WTC11 (cell line): ENCODE data around the gene BORCS6. TPM values are rescaled to one million over a fixed set of nuclear protein-coding genes. Genes with fewer than 3 reads are reported as not detected.

Experiments
- ATAC-seq: fragments of 200-7000 bp; cut with Tn5 transposase; 2 replicates; pipeline ENCODE4 v1.10.0; 2021; ENCODE audit warnings: mild to moderate bottlenecking, moderate library complexity
- CTCF ChIA-PET: fragments of 300-600 bp; sonication (Branson Sonifier 250); formaldehyde crosslinking; loops from one replicate; lab custom pipeline; 2021; ENCODE audit warnings: antibody characterized with exemption; lab: Charles Lee
- POLR2A ChIA-PET: fragments of 350-600 bp; sonication (Branson Sonifier 250); formaldehyde crosslinking; loops from one replicate; lab custom pipeline; 2021; ENCODE audit warnings: antibody characterized with exemption; lab: Charles Lee
- DNase-seq: peaks from one replicate; pipeline ENCODE4 v3.0.0; 2021; ENCODE audit warnings: low spot score
- H3K27ac Mint-ChIP-seq: 2 replicates; pipeline ENCODE4 v1.8.0; 2021; ENCODE audit warnings: mixed read lengths
- H3K27me3 Mint-ChIP-seq: 2 replicates; pipeline ENCODE4 v1.8.0; 2021; ENCODE audit warnings: low read depth, mild to moderate bottlenecking, moderate library complexity, mixed read lengths
- H3K36me3 Mint-ChIP-seq: 2 replicates; pipeline ENCODE4 v1.8.0; 2021; ENCODE audit warnings: mixed read lengths
- H3K4me1 Mint-ChIP-seq: 2 replicates; pipeline ENCODE4 v1.8.0; 2022; ENCODE audit warnings: mixed read lengths
- H3K4me3 Mint-ChIP-seq: 2 replicates; pipeline ENCODE4 v1.8.0; 2021; ENCODE audit warnings: mild to moderate bottlenecking, moderate library complexity, mixed read lengths
- H3K9me3 Mint-ChIP-seq: 2 replicates; pipeline ENCODE4 v1.8.0; 2021; ENCODE audit warnings: mixed read lengths
- CREB1 ChIP-seq: sonication (generic); formaldehyde crosslinking; IDR thresholded peaks from 2 replicates; pipeline ENCODE4 v1.8.0; 2023; ENCODE audit warnings: mild to moderate bottlenecking, missing genetic modification reagents
- ESRRA ChIP-seq: sonication (generic); formaldehyde crosslinking; IDR thresholded peaks from 2 replicates; pipeline ENCODE4 v1.8.1; 2022; ENCODE audit warnings: mild to moderate bottlenecking, missing genetic modification reagents, borderline replicate concordance
- FOXJ3 ChIP-seq: sonication (generic); formaldehyde crosslinking; IDR thresholded peaks from 2 replicates; pipeline ENCODE4 v1.9.0; 2021; ENCODE audit warnings: missing genetic modification reagents, mild to moderate bottlenecking, borderline replicate concordance
- FOXP1 ChIP-seq: sonication (generic); formaldehyde crosslinking; IDR thresholded peaks from 2 replicates; pipeline ENCODE4 v1.8.0; 2022; ENCODE audit warnings: missing genetic modification reagents, mild to moderate bottlenecking, moderate library complexity, borderline replicate concordance
- GABPB1 ChIP-seq: sonication (generic); formaldehyde crosslinking; IDR thresholded peaks from 2 replicates; pipeline ENCODE4 v1.8.1; 2023; ENCODE audit warnings: mild to moderate bottlenecking, missing genetic modification reagents
- KAT7 ChIP-seq: sonication (generic); formaldehyde crosslinking; IDR thresholded peaks from 2 replicates; pipeline ENCODE4 v1.8.1; 2023; ENCODE audit warnings: missing genetic modification reagents, mild to moderate bottlenecking, borderline replicate concordance
- MYBL2 ChIP-seq: sonication (generic); formaldehyde crosslinking; IDR thresholded peaks from 2 replicates; pipeline ENCODE4 v1.8.1; 2023; ENCODE audit warnings: mild to moderate bottlenecking, moderate library complexity, missing genetic modification reagents
- NFE2L1 ChIP-seq: sonication (generic); formaldehyde crosslinking; IDR thresholded peaks from 2 replicates; pipeline ENCODE4 v1.8.1; 2023; ENCODE audit warnings: missing genetic modification reagents
- NR1H2 ChIP-seq: sonication (generic); formaldehyde crosslinking; IDR thresholded peaks from 2 replicates; pipeline ENCODE4 v1.9.0; 2021; ENCODE audit warnings: mild to moderate bottlenecking, moderate library complexity, missing genetic modification reagents
- OVOL2 ChIP-seq: fragments of 250-450 bp; sonication (Bioruptor Pico); IDR thresholded peaks from 2 replicates; pipeline ENCODE4 v1.9.0; 2021; ENCODE audit warnings: mild to moderate bottlenecking, borderline replicate concordance
- RELA ChIP-seq: sonication (generic); formaldehyde crosslinking; IDR thresholded peaks from 2 replicates; pipeline ENCODE4 v1.8.1; 2022; ENCODE audit warnings: missing genetic modification reagents, mild to moderate bottlenecking, borderline replicate concordance
- SMAD3 ChIP-seq: sonication (generic); formaldehyde crosslinking; IDR thresholded peaks from 2 replicates; pipeline ENCODE4 v1.8.0; 2022; ENCODE audit warnings: missing genetic modification reagents, mild to moderate bottlenecking, borderline replicate concordance
- SMAD4 ChIP-seq: sonication (generic); formaldehyde crosslinking; IDR thresholded peaks from 2 replicates; pipeline ENCODE4 v1.8.0; 2022; ENCODE audit warnings: mild to moderate bottlenecking, missing genetic modification reagents
- SP1 ChIP-seq: sonication (generic); formaldehyde crosslinking; conservative IDR thresholded peaks from 2 replicates; pipeline ENCODE4 v1.8.1; 2022; ENCODE audit warnings: missing genetic modification reagents
- TCF7 ChIP-seq: sonication (generic); formaldehyde crosslinking; IDR thresholded peaks from 2 replicates; pipeline ENCODE4 v1.8.0; 2022; ENCODE audit warnings: mild to moderate bottlenecking, low read depth, missing genetic modification reagents, moderate library complexity
- ZNF138 ChIP-seq: sonication (generic); formaldehyde crosslinking; conservative IDR thresholded peaks from 2 replicates; pipeline ENCODE4 v1.8.1; 2022; ENCODE audit warnings: mild to moderate bottlenecking, moderate library complexity, missing genetic modification reagents
- ZNF263 ChIP-seq: sonication (generic); formaldehyde crosslinking; IDR thresholded peaks from 2 replicates; pipeline ENCODE4 v1.8.1; 2022; ENCODE audit warnings: low read depth, mild to moderate bottlenecking, moderate library complexity, missing genetic modification reagents
- ZNF396 ChIP-seq: fragments of 250-450 bp; sonication (Bioruptor Pico); IDR thresholded peaks from 2 replicates; pipeline ENCODE4 v1.8.0; 2021; ENCODE audit warnings: mild to moderate bottlenecking, moderate library complexity, borderline replicate concordance
- ZNF423 ChIP-seq: fragments of 250-450 bp; sonication (Bioruptor Pico); IDR thresholded peaks from 2 replicates; pipeline ENCODE4 v2.1.2; 2022; ENCODE audit warnings: mild to moderate bottlenecking, moderate library complexity
- ZNF671 ChIP-seq: fragments of 250-450 bp; sonication (Bioruptor Pico); IDR thresholded peaks from 2 replicates; pipeline ENCODE4 v1.8.0; 2021; ENCODE audit warnings: mild to moderate bottlenecking
- total RNA-seq: library from RNA; stranded (reverse); gene quantifications from 3 replicates; pipeline ENCODE4 v1.2.3, GENCODE V29; 2021
- TF ChIP-seq, protein P1 (sequence below): sonication (generic); formaldehyde crosslinking; IDR thresholded peaks from 2 replicates; pipeline ENCODE4 v1.8.0; 2023; ENCODE audit warnings: mild to moderate bottlenecking, missing genetic modification reagents
- TF ChIP-seq, protein P2 (sequence below): sonication (generic); formaldehyde crosslinking; IDR thresholded peaks from 2 replicates; pipeline ENCODE4 v1.8.0; 2022; ENCODE audit warnings: missing genetic modification reagents
- TF ChIP-seq, protein P3 (sequence below): sonication (generic); formaldehyde crosslinking; IDR thresholded peaks from 2 replicates; pipeline ENCODE4 v1.8.1; 2023; ENCODE audit warnings: mild to moderate bottlenecking, missing genetic modification reagents, moderate library complexity
- TF ChIP-seq, protein P4 (sequence below): sonication (generic); formaldehyde crosslinking; IDR thresholded peaks from 2 replicates; pipeline ENCODE4 v1.8.0; 2023; ENCODE audit warnings: missing genetic modification reagents

BORCS6 gene
- total RNA-seq, 1 experiment from 2014 or later, result 5.6 TPM

DNA sequence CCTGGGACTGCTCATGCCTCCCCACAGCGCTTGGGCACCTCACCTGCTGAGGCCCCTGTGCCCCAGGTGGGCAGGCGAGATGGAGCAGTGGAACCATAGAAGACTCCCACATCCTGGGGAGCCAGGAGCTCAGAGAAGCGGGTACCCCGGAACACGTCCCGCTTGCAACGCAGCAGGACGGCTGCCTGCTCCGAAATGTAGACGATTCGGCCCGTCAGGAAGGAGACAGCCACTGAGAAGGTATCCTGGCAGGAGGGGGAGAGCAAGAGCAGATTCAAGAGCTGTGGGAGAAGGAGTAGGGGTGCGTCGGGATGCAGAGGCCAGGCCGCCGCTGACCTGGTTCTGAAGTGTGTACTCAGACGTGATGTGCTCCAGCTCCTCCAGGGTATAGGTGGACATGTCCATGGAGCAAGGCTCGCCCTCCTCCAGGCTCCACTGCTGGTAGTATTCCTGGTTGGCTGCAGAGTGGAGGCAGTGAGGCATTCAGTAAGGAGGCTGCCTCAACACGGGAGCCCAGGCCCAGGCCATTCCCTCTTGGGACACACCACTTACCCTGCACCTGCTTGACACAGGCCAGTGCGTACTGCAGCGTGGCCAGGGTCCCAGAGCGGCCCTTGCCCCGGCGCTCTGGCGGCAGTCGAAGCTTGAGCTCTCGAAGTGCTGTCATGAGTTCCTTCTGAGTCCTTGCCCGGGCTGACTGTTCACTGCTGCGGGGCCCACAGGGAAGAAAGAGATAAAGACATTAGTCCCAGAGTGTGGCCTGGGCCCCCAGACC lies 40.4 kb downstream of the BORCS6 start:
- Mint-ChIP-seq H3K27ac (no peak overlapping the region), H3K4me3 (no peak overlapping the region), H3K36me3 (peaks cover 31% of the 10 kb centered on the region), H3K9me3 (no peaks in the 10 kb centered on the region), H3K4me1 (peaks cover 14% of the 10 kb centered on the region), H3K27me3 (no peaks in the 10 kb centered on the region)
- CTCF ChIA-PET, result interaction anchor here (0.6 to 1.6 kb wide), 2 partner anchors 41 to 188 kb away, joined by 3 read pairs; no protein-coding TSS in a partner anchor
- POLR2A ChIA-PET, result no interaction called here
- TF ChIP-seq SMAD3 (CRISPR knock-in tag) (no peak), GABPB1 (no peak), TCF7 (CRISPR knock-in tag) (no peak), ZNF671 (CRISPR knock-in tag) (no peak), ZNF263 (CRISPR knock-in tag) (no peak), ESRRA (CRISPR knock-in tag) (no peak)
- TF ChIP-seq, protein P1, sequence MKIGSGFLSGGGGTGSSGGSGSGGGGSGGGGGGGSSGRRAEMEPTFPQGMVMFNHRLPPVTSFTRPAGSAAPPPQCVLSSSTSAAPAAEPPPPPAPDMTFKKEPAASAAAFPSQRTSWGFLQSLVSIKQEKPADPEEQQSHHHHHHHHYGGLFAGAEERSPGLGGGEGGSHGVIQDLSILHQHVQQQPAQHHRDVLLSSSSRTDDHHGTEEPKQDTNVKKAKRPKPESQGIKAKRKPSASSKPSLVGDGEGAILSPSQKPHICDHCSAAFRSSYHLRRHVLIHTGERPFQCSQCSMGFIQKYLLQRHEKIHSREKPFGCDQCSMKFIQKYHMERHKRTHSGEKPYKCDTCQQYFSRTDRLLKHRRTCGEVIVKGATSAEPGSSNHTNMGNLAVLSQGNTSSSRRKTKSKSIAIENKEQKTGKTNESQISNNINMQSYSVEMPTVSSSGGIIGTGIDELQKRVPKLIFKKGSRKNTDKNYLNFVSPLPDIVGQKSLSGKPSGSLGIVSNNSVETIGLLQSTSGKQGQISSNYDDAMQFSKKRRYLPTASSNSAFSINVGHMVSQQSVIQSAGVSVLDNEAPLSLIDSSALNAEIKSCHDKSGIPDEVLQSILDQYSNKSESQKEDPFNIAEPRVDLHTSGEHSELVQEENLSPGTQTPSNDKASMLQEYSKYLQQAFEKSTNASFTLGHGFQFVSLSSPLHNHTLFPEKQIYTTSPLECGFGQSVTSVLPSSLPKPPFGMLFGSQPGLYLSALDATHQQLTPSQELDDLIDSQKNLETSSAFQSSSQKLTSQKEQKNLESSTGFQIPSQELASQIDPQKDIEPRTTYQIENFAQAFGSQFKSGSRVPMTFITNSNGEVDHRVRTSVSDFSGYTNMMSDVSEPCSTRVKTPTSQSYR, result no peak
- DNase-seq, result no peak
- no peak for ATAC-seq

DNA sequence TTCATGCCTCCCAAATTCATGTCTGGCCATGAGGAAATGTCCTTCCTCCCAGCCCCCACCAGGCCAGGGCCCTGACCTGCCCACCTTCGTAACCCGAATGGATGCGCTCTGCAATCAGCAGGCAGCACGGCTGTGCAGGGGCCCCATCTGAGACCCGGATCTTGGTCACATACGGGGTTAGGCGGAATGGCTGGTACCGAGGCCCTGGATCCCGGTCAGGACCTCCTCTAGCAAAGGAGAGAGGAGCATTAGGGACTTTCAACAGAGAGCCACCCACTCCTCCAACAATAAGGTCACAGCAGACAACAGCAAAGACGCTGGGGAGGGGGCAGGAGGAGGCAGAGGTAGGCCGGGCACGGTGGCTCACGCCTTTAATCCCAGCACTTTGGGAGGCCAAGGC lies 41.4 kb downstream of the BORCS6 start:
- TF ChIP-seq SP1 (CRISPR knock-in tag) (no peak), KAT7 (CRISPR knock-in tag) (no peak), OVOL2 (CRISPR knock-in tag) (no peak), NFE2L1 (no peak), FOXJ3 (no peak), ZNF423 (CRISPR knock-in tag) (no peak), ZNF671 (CRISPR knock-in tag) (no peak), FOXP1 (CRISPR knock-in tag) (no peak), SMAD4 (CRISPR knock-in tag) (no peak), CREB1 (no peak), RELA (CRISPR knock-in tag) (no peak), MYBL2 (CRISPR knock-in tag) (no peak), ZNF396 (CRISPR knock-in tag) (no peak), ZNF138 (CRISPR knock-in tag) (no peak), NR1H2 (CRISPR knock-in tag) (no peak)
- TF ChIP-seq, protein P2, sequence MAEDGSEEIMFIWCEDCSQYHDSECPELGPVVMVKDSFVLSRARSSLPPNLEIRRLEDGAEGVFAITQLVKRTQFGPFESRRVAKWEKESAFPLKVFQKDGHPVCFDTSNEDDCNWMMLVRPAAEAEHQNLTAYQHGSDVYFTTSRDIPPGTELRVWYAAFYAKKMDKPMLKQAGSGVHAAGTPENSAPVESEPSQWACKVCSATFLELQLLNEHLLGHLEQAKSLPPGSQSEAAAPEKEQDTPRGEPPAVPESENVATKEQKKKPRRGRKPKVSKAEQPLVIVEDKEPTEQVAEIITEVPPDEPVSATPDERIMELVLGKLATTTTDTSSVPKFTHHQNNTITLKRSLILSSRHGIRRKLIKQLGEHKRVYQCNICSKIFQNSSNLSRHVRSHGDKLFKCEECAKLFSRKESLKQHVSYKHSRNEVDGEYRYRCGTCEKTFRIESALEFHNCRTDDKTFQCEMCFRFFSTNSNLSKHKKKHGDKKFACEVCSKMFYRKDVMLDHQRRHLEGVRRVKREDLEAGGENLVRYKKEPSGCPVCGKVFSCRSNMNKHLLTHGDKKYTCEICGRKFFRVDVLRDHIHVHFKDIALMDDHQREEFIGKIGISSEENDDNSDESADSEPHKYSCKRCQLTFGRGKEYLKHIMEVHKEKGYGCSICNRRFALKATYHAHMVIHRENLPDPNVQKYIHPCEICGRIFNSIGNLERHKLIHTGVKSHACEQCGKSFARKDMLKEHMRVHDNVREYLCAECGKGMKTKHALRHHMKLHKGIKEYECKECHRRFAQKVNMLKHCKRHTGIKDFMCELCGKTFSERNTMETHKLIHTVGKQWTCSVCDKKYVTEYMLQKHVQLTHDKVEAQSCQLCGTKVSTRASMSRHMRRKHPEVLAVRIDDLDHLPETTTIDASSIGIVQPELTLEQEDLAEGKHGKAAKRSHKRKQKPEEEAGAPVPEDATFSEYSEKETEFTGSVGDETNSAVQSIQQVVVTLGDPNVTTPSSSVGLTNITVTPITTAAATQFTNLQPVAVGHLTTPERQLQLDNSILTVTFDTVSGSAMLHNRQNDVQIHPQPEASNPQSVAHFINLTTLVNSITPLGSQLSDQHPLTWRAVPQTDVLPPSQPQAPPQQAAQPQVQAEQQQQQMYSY (CRISPR knock-in tag), result no peak
- TF ChIP-seq, protein P1, result no peak
- TF ChIP-seq, protein P3, sequence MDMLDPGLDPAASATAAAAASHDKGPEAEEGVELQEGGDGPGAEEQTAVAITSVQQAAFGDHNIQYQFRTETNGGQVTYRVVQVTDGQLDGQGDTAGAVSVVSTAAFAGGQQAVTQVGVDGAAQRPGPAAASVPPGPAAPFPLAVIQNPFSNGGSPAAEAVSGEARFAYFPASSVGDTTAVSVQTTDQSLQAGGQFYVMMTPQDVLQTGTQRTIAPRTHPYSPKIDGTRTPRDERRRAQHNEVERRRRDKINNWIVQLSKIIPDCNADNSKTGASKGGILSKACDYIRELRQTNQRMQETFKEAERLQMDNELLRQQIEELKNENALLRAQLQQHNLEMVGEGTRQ, result no peak
- TF ChIP-seq, protein P4, sequence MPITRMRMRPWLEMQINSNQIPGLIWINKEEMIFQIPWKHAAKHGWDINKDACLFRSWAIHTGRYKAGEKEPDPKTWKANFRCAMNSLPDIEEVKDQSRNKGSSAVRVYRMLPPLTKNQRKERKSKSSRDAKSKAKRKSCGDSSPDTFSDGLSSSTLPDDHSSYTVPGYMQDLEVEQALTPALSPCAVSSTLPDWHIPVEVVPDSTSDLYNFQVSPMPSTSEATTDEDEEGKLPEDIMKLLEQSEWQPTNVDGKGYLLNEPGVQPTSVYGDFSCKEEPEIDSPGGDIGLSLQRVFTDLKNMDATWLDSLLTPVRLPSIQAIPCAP (CRISPR knock-in tag), result no peak
- TF ChIP-seq, all 79 proteins: peak for 0
- H3K36me3 Mint-ChIP-seq, result peaks cover 36% of the 10 kb centered on the region

More for the DNA sequence above, 41.4 kb downstream of the BORCS6 start:
- ChIA-PET POLR2A (no interaction called here), CTCF (no interaction called here)
- Mint-ChIP-seq H3K4me1 (peaks cover 13% of the 10 kb centered on the region), H3K9me3 (no peaks in the 10 kb centered on the region), H3K27me3 (no peaks in the 10 kb centered on the region), H3K27ac (no peak overlapping the region), H3K4me3 (no peak overlapping the region)
- no peak for DNase-seq
- no peak for ATAC-seq
